ENCODE data around the gene SLITRK1. TPM values are rescaled to one million over a fixed set of nuclear protein-coding genes. Genes with fewer than 3 reads are reported as not detected.

The SLITRK1 gene
- total and polyA plus RNA-seq, 2 donors (not counting 1 experiment from before 2014, with no cell fraction given) = 0.02 TPM; not detected in 1

GRCh38 chr13:83878691-83879430, 3.4 kb downstream of the SLITRK1 start:
- Histone ChIP-seq H3K27ac (ENCODE audit: insufficient read depth, low read length) (no peak overlapping the region), H3K4me1 (ENCODE audit: control insufficient read depth, extremely low read depth, insufficient read depth, low read length) (no peaks in the 10 kb centered on the region), H4K20me1 (ENCODE audit: control insufficient read depth, extremely low read depth, insufficient read depth, low read length) (no peaks in the 10 kb centered on the region), H3K36me3 (ENCODE audit: control insufficient read depth, insufficient read depth, low read length) (no peaks in the 10 kb centered on the region), H3K79me2 (ENCODE audit: control insufficient read depth, insufficient read depth, low read length) (no peaks in the 10 kb centered on the region), H3K9ac (ENCODE audit: insufficient read depth, low read length) (no peak overlapping the region), H3K27me3 (ENCODE audit: control insufficient read depth, insufficient read depth, low read length) (no peaks in the 10 kb centered on the region), H2AFZ (ENCODE audit: low read length) (no peak overlapping the region), H3K4me2 (ENCODE audit: extremely low read depth, insufficient read depth, low read length) (no peak overlapping the region), H3K9me3 (ENCODE audit: control insufficient read depth, insufficient read depth, low read depth, low read length) (no peaks in the 10 kb centered on the region), H3K4me3 (replicated peaks in 1 of 4; ENCODE audit: control extremely low read depth in 1 of 4, insufficient read depth in 1 of 4, low read depth in 3 of 4, low read length in 4 of 4) (peak overlapping the region in 2 of 4 experiments; percentile 51 to 54)
- TF ChIP-seq EZH2 (IDR thresholded peaks at IDR 0.05; ENCODE audit: low read length, missing control alignments) = no peak
- no peak for TF ChIP-seq CTCF (conservative IDR thresholded peaks at IDR 0.05 in 1 of 2, IDR thresholded peaks at IDR 0.05 in 1 of 2; ENCODE audit: low read depth in 1 of 2, low read length in 2 of 2)
- no peak for DNase-seq (ENCODE audit: low read depth in 2 of 2)

GRCh38 chr13:83877651-83878355, 4.5 kb downstream of the SLITRK1 start:
- no peaks in the 10 kb centered on the region for H3K9me3 ChIP-seq (ENCODE audit: control insufficient read depth, insufficient read depth, low read depth, low read length)
- no peaks in the 10 kb centered on the region for H4K20me1 ChIP-seq (ENCODE audit: control insufficient read depth, extremely low read depth, insufficient read depth, low read length)
- H2AFZ ChIP-seq (ENCODE audit: low read length) = no peak overlapping the region
- H3K4me3 ChIP-seq (replicated peaks in 1 of 4; ENCODE audit: control extremely low read depth in 1 of 4, insufficient read depth in 1 of 4, low read depth in 3 of 4, low read length in 4 of 4) = no peak overlapping the region
- no peaks in the 10 kb centered on the region for H3K36me3 ChIP-seq (ENCODE audit: control insufficient read depth, insufficient read depth, low read length)
- no peak overlapping the region for H3K27ac ChIP-seq (ENCODE audit: insufficient read depth, low read length)
- DNase-seq (ENCODE audit: low read depth in 2 of 2) = no peak
- TF ChIP-seq EZH2 (IDR thresholded peaks at IDR 0.05; ENCODE audit: low read length, missing control alignments) (no peak), CTCF (conservative IDR thresholded peaks at IDR 0.05 in 1 of 2, IDR thresholded peaks at IDR 0.05 in 1 of 2; ENCODE audit: low read depth in 1 of 2, low read length in 2 of 2) (no peak)
- no peaks in the 10 kb centered on the region for H3K27me3 ChIP-seq (ENCODE audit: control insufficient read depth, insufficient read depth, low read length)
- H3K4me1 ChIP-seq (ENCODE audit: control insufficient read depth, extremely low read depth, insufficient read depth, low read length) = no peaks in the 10 kb centered on the region
- no peaks in the 10 kb centered on the region for H3K79me2 ChIP-seq (ENCODE audit: control insufficient read depth, insufficient read depth, low read length)
- no peak overlapping the region for H3K4me2 ChIP-seq (ENCODE audit: extremely low read depth, insufficient read depth, low read length)
- no peak overlapping the region for H3K9ac ChIP-seq (ENCODE audit: insufficient read depth, low read length)

- no peaks in the 10 kb centered on the region for H4K20me1 ChIP-seq (ENCODE audit: control insufficient read depth, extremely low read depth, insufficient read depth, low read length)
- no peaks in the 10 kb centered on the region for H3K9me3 ChIP-seq (ENCODE audit: control insufficient read depth, insufficient read depth, low read depth, low read length)
- no peak for TF ChIP-seq EZH2 (IDR thresholded peaks at IDR 0.05; ENCODE audit: low read length, missing control alignments)
- TF ChIP-seq CTCF (conservative IDR thresholded peaks at IDR 0.05 in 1 of 2, IDR thresholded peaks at IDR 0.05 in 1 of 2; ENCODE audit: low read depth in 1 of 2, low read length in 2 of 2) = no peak
- H3K9ac ChIP-seq (ENCODE audit: insufficient read depth, low read length) = no peak overlapping the region
- H3K79me2 ChIP-seq (ENCODE audit: control insufficient read depth, insufficient read depth, low read length) = no peaks in the 10 kb centered on the region
- no peak overlapping the region for H3K4me2 ChIP-seq (ENCODE audit: extremely low read depth, insufficient read depth, low read length)
- H3K27ac ChIP-seq (ENCODE audit: insufficient read depth, low read length) = no peak overlapping the region
- no peaks in the 10 kb centered on the region for H3K27me3 ChIP-seq (ENCODE audit: control insufficient read depth, insufficient read depth, low read length)
- no peaks in the 10 kb centered on the region for H3K4me1 ChIP-seq (ENCODE audit: control insufficient read depth, extremely low read depth, insufficient read depth, low read length)
- no peak overlapping the region for H2AFZ ChIP-seq (ENCODE audit: low read length)
- no peak overlapping the region for H3K4me3 ChIP-seq (replicated peaks in 1 of 4; ENCODE audit: control extremely low read depth in 1 of 4, insufficient read depth in 1 of 4, low read depth in 3 of 4, low read length in 4 of 4)
- no peaks in the 10 kb centered on the region for H3K36me3 ChIP-seq (ENCODE audit: control insufficient read depth, insufficient read depth, low read length)
- no peak for DNase-seq (ENCODE audit: low read depth in 2 of 2)
Measured at GRCh38 chr13:83876546-83876945, 5.7 kb downstream of the SLITRK1 start.
